ENCODE data around the gene ADGRF3. TPM values are rescaled to one million over a fixed set of nuclear protein-coding genes. Genes with fewer than 3 reads are reported as not detected.

Gene ADGRF3
- total and polyA plus RNA-seq, 12 donors = 0.03 to 0.72 TPM; not detected in 10

DNA sequence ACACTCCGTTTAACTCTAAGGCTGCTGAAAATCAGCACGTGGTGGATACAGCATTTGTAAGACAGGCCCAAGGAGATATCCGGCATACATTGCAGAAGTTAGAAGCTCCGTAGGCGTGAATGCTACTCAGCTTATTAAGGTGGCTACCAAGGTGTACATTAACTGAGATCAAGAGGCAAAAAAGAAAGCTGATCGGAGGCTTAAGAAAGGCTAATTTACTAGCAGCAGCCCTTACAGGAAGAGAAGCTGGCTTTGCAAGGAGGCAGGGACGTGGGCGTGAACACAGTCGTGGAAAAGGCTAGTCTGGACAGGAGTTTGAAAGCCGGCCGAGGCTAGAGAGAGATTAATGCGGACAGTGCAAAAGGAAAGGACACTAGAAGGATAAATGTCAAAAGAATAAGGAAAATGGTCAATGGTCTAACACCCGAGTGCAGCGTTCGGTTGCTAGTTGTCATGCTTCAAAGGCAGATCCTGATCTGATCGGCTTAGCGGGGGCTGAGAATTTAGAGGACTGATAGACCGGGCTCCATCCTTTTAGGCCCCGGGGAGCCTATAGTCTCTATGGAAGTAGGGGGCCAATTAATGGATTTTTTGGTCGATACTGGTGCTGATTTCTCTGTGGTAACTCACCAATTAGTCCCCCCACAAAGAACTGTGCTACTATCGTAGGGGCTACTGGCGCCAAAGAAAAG lies 46.2 kb downstream of the ADGRF3 start:
- TF ChIP-seq, protein P1, sequence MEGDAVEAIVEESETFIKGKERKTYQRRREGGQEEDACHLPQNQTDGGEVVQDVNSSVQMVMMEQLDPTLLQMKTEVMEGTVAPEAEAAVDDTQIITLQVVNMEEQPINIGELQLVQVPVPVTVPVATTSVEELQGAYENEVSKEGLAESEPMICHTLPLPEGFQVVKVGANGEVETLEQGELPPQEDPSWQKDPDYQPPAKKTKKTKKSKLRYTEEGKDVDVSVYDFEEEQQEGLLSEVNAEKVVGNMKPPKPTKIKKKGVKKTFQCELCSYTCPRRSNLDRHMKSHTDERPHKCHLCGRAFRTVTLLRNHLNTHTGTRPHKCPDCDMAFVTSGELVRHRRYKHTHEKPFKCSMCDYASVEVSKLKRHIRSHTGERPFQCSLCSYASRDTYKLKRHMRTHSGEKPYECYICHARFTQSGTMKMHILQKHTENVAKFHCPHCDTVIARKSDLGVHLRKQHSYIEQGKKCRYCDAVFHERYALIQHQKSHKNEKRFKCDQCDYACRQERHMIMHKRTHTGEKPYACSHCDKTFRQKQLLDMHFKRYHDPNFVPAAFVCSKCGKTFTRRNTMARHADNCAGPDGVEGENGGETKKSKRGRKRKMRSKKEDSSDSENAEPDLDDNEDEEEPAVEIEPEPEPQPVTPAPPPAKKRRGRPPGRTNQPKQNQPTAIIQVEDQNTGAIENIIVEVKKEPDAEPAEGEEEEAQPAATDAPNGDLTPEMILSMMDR (IDR thresholded peaks at IDR 0.05) = no peak
- Histone ChIP-seq H3K9me3 (no peaks in the 10 kb centered on the region), H3K27ac (peak overlapping the region in 8 of 10 donors; percentile 3 to 85 (median 78)), H3K27me3 (no peaks in the 10 kb centered on the region), H3K4me3 (peak overlapping the region in 9 of 10 donors; percentile 38 to 71 (median 62)), H3K36me3 (no peaks in the 10 kb centered on the region), H3K4me1 (peaks cover 0 to 27% (median 16%) of the 10 kb centered on the region in 9 donors)
- intact Hi-C loops (cut with DNase I) = no loop called here
- DNase-seq (peak in 1 of 2 donors; percentile 30), ATAC-seq (peak in 2 of 8 donors; percentile 14 to 43)
- 49 to 52% methylated on average over 22 of the region's 22 CpGs for WGBS, 2 donors

DNA sequence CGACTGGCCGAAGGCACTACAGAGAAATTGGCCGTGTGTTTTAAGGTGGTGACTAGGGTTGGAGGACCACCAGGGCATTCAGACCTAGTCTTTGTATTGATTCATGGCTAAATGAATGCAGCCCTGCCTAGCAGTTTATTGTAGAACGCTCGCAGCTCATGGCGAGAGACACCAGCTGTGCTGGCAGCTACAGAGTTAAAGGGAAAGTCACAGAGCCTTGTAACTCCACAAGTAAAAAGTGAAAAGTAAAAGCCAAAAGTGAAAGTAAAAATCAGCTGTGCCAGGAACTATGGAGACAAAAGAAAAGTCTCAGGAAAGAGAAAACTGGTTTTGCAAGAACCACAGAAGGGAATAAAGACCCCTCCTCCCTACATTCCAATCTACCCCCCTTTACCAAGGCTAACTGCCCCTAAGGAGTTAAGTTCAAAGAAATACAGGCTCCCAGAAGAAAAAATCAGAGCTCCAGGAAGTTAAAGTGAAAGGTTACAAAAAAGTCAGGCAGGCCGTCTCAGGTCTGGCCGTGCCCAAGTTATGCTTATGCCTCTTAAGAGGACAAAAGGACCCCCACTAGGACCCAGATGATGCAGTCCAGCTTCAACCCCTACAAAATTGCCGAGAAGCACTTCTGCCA lies 47.0 kb downstream of the ADGRF3 start:
- peak in 1 of 2 donors; percentile 6 for DNase-seq
- H3K4me1 ChIP-seq = peaks cover 0 to 27% (median 16%) of the 10 kb centered on the region in 9 donors
- H3K27me3 ChIP-seq = no peaks in the 10 kb centered on the region
- no peaks in the 10 kb centered on the region for H3K9me3 ChIP-seq
- no peaks in the 10 kb centered on the region for H3K36me3 ChIP-seq
- intact Hi-C loops (cut with DNase I) = loop anchor here in 1 of 10 donors (10.0 kb wide), 1 partner anchor 55 kb away; the partner anchor contains the start of genes HADHA and HADHB
- ATAC-seq = peak; percentile 23 to 70 (median 63)
- peak overlapping the region in 9 of 10 donors; percentile 20 to 85 (median 78) for H3K27ac ChIP-seq
- 2% methylated on average over 9 of the region's 9 CpGs for WGBS, 2 donors
- TF ChIP-seq, protein P1 (IDR thresholded peaks at IDR 0.05) = no peak
- H3K4me3 ChIP-seq = peak overlapping the region; percentile 26 to 71 (median 60)

DNA sequence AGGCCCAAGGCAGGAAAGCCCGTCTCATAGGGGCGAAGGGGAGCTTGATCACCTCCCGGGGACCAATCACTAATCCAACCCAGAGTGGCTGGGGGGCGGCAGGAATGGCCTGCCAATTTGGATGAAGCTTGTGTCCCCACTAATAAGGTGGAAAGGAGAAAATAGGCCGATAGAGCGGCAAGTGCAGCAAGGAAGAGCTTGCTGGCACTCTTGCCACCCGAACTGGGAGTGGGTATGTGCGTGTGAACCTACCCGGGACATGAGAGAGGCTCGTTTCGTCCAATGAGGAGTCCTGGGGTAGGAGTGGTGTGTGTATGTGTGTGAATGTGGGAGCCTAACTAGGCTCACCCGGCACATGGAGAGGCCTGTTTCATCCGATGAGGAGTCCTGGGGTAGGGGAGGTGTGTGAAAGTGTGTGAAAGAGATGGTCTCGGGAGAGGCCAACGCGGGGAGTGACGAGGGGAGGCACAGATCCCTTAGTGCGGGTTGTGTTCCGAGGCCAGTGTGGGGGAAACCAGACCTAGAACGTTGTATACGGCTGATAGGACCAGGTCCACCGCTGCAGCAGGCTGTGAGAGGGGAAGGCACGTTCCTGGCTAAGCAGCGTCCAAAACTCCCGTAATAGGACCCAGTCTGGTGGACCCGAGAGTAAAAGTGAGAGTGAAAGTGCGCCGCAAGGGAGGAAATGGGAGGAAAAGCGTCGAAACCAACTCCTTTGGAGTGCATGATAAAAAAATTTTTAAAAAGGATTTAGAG lies 47.8 kb downstream of the ADGRF3 start:
- peak overlapping the region; percentile 26 to 71 (median 60) for H3K4me3 ChIP-seq
- peaks cover 0 to 27% (median 16%) of the 10 kb centered on the region in 9 donors for H3K4me1 ChIP-seq
- intact Hi-C loops (cut with DNase I) = loop anchor here in 1 of 10 donors (10.0 kb wide), 1 partner anchor 54 kb away; the partner anchor contains the start of genes HADHA and HADHB
- ATAC-seq = peak; percentile 48 to 82 (median 68)
- H3K36me3 ChIP-seq = no peaks in the 10 kb centered on the region
- 9% methylated on average over 30 of the region's 30 CpGs for WGBS, 2 donors
- TF ChIP-seq, protein P1 (IDR thresholded peaks at IDR 0.05) = no peak
- H3K27ac ChIP-seq = peak overlapping the region in 9 of 10 donors; percentile 20 to 85 (median 78)
- H3K9me3 ChIP-seq = no peaks in the 10 kb centered on the region
- no peaks in the 10 kb centered on the region for H3K27me3 ChIP-seq
- peak in 1 of 2 donors; percentile 27 for DNase-seq

DNA sequence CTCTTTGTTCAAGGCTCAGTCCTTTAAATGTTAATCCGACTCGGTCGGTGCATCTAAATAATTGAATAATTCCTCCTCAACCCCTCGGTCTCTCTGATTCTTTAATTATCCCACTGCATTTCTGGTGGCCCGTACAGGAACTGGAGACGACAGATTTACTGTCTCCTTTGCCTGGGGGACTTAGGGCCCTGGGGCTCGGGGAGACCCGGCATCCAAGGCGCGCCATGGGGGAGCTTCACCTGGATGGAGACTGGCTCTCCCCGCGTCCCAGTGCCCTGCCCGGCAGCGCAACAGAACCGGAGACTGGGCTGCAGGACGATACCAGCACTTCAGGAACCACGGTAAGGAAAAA lies 48.3 kb downstream of the ADGRF3 start:
- intact Hi-C loops (cut with DNase I) = loop anchor here in 1 of 10 donors (10.0 kb wide), 1 partner anchor 53 kb away; the partner anchor contains the start of genes HADHA and HADHB
- ATAC-seq = peak in 3 of 8 donors; percentile 7 to 41 (median 18)
- H3K27me3 ChIP-seq = no peaks in the 10 kb centered on the region
- peak overlapping the region in 9 of 10 donors; percentile 26 to 71 (median 62) for H3K4me3 ChIP-seq
- no peaks in the 10 kb centered on the region for H3K36me3 ChIP-seq
- peaks cover 0 to 27% (median 16%) of the 10 kb centered on the region in 9 donors for H3K4me1 ChIP-seq
- H3K27ac ChIP-seq = peak overlapping the region in 6 of 10 donors; percentile 65 to 85 (median 78)
- no peaks in the 10 kb centered on the region for H3K9me3 ChIP-seq
- WGBS, 2 donors = 58 to 59% methylated on average over 17 of the region's 17 CpGs
- DNase-seq = no peak
- TF ChIP-seq, protein P1 (IDR thresholded peaks at IDR 0.05) = no peak
